OCI-LY1 (cell line): ENCODE results near the gene CEP128.

ENCODE experiments used
- EZH2 ChIP-seq: fragments of 200-600 bp; sonication (generic), shearing (Covaris generic); IDR thresholded peaks from 2 replicates; pipeline ENCODE4 v1.8.0; 2017; ENCODE audit warnings: borderline replicate concordance, mixed run types, mild to moderate bottlenecking, antibody characterized with exemption, low read length, moderate library complexity, mixed read lengths
- TF ChIP-seq, protein P1 (sequence below): fragments of 200-600 bp; sonication (generic), shearing (Covaris generic); IDR thresholded peaks from 2 replicates; pipeline ENCODE4 v1.5.1; 2017; ENCODE audit warnings: mild to moderate bottlenecking, antibody characterized with exemption, low read length, moderate library complexity, mixed read lengths

- TF ChIP-seq, protein P1, sequence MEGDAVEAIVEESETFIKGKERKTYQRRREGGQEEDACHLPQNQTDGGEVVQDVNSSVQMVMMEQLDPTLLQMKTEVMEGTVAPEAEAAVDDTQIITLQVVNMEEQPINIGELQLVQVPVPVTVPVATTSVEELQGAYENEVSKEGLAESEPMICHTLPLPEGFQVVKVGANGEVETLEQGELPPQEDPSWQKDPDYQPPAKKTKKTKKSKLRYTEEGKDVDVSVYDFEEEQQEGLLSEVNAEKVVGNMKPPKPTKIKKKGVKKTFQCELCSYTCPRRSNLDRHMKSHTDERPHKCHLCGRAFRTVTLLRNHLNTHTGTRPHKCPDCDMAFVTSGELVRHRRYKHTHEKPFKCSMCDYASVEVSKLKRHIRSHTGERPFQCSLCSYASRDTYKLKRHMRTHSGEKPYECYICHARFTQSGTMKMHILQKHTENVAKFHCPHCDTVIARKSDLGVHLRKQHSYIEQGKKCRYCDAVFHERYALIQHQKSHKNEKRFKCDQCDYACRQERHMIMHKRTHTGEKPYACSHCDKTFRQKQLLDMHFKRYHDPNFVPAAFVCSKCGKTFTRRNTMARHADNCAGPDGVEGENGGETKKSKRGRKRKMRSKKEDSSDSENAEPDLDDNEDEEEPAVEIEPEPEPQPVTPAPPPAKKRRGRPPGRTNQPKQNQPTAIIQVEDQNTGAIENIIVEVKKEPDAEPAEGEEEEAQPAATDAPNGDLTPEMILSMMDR, result no peak
- no peak for TF ChIP-seq EZH2
These were observed 74.4 kb downstream of the CEP128 start for GRCh38 chr14:80867091-80867490.
